Thyroid gland (tissue), 4 donors: Measurements from ENCODE around the gene RP2. TPM values are rescaled to one million over a fixed set of nuclear protein-coding genes. Genes with fewer than 3 reads are reported as not detected.

Experiments
- DNase-seq, 2 donors: peaks; one replicate each; pipeline ENCODE4 v3.0.0-alpha.2; 2019
- H3K27ac ChIP-seq, 3 donors: fragments of 200-600 bp; sonication (generic); 1 replicate in 2 of 3; 2 replicates in 1 of 3; pipeline ENCODE4 v1.5.1; 2016 to 2019; ENCODE audit warnings: mild to moderate bottlenecking in 1 of 3, moderate library complexity in 1 of 3
- H3K27me3 ChIP-seq: fragments of 200-600 bp; sonication (generic); one replicate; pipeline ENCODE4 v1.5.1; 2019
- H3K36me3 ChIP-seq, 2 donors: fragments of 200-600 bp; sonication (generic); one replicate each; pipeline ENCODE4 v1.5.1; 2016 to 2019
- H3K4me1 ChIP-seq, 2 donors: fragments of 200-600 bp; sonication (generic); one replicate each; pipeline ENCODE4 v1.5.1; 2017 to 2019
- H3K4me3 ChIP-seq, 3 donors: fragments of 200-600 bp; sonication (generic); replicated peaks in 1 of 3; 1 replicate in 2 of 3; 2 replicates in 1 of 3; pipeline ENCODE4 v1.5.1; 2016; ENCODE audit warnings: mild to moderate bottlenecking in 1 of 3
- H3K9me3 ChIP-seq: fragments of 200-600 bp; sonication (generic); one replicate; pipeline ENCODE4 v1.5.1; 2017
- POLR2A ChIP-seq, 2 donors: fragments of 450-650 bp; IDR thresholded peaks; one replicate each; pipeline ENCODE4 v1.6.1; 2017; ENCODE audit warnings: antibody characterized with exemption in 2 of 2, mild to moderate bottlenecking in 2 of 2, moderate library complexity in 1 of 2
- WGBS, 2 donors: methylation state at CpG; one replicate each; pipeline ENCODE4 v1.1.5; 2017; 5-methylcytosine and 5-hydroxymethylcytosine counted together
- intact Hi-C: fragments of 100-400 bp; cut with DNase I; formaldehyde crosslinking; loops from one replicate; pipeline ENCODE4 v1.15.1; 2023
- total RNA-seq, 4 donors: library from RNA; depleted of rRNA; stranded (reverse); fragments of >200 nt; gene quantifications; one replicate each; pipeline ENCODE4 v1.2.3, GENCODE V29; 2016
- TF ChIP-seq, protein P1 (sequence below), 6 experiments: fragments of 200-600 bp in 3 of 6; fragments of 450-650 bp in 3 of 6; sonication (generic) in 3 of 6; IDR thresholded peaks; one replicate each; pipeline ENCODE4 v1.5.1; 2016 to 2019; ENCODE audit warnings: antibody characterized with exemption in 6 of 6, mild to moderate bottlenecking in 2 of 6, inconsistent platforms in 1 of 6, moderate library complexity in 1 of 6

The RP2 gene
- total RNA-seq: 10 to 100 TPM in 2 of 4 donors, 1 to 10 TPM in 2; 7.5 to 12.9 (median 10.1) TPM

DNA sequence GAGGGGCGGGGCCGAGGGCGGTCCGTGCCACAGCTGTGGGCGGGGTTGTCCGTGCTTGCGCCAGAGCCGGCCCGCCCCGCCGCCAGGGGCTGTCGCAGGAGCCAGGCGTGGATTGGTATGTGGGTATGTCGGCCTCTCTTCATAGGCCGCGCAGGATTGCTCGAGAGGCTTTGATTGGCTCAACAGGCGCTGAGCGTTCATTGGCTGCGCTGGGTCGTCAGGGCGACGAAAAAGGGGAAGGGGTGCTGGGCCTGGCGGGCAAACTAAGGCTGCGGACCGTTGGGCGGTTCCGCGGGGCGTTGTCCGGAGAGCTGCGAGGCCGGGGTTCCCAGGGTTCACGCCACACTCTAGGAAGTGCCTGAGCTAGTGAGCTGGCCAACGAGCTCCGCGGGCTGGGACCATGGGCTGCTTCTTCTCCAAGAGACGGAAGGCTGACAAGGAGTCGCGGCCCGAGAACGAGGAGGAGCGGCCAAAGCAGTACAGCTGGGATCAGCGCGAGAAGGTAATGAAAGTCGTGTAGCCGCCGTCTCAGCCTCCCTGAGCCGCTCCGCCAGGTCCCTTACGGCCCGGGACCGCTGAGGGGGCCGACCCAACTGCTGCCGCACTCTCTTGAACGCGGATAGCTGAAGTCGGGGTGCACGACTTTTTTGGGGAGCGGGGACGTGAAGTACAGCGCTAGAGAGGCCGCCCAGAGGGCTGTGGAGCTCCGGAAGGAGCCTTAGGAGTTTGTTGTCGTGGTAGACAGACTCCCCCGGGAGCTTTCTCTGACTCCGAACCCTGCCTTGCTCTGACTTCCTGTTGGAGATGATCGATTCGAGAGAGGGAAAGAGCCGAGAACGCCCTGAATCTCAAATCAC lies at the start of gene RP2:
RP2 (plus strand) TSS at position 343 of the 857 bp plus-strand sequence; CDS start at position 401, 58 bp downstream.
- peak; percentile 91 to 92 for DNase-seq
- peak in 1 of 2 donors; percentile 88 for TF ChIP-seq POLR2A (IDR thresholded peaks at IDR 0.05)
- TF ChIP-seq, protein P1, sequence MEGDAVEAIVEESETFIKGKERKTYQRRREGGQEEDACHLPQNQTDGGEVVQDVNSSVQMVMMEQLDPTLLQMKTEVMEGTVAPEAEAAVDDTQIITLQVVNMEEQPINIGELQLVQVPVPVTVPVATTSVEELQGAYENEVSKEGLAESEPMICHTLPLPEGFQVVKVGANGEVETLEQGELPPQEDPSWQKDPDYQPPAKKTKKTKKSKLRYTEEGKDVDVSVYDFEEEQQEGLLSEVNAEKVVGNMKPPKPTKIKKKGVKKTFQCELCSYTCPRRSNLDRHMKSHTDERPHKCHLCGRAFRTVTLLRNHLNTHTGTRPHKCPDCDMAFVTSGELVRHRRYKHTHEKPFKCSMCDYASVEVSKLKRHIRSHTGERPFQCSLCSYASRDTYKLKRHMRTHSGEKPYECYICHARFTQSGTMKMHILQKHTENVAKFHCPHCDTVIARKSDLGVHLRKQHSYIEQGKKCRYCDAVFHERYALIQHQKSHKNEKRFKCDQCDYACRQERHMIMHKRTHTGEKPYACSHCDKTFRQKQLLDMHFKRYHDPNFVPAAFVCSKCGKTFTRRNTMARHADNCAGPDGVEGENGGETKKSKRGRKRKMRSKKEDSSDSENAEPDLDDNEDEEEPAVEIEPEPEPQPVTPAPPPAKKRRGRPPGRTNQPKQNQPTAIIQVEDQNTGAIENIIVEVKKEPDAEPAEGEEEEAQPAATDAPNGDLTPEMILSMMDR (IDR thresholded peaks at IDR 0.05): peak in 2 of 6 experiments; percentile 2 to 27
- Histone ChIP-seq H3K27ac (peak within 1 kb of the TSS; percentile 55 to 80 (median 75)), H3K9me3 (no peaks in the 10 kb centered on the region), H3K4me1 (peaks cover 0 to 2% of the 10 kb centered on the region in 2 donors), H3K36me3 (no peaks in the 10 kb centered on the region), H3K4me3 (peak within 1 kb of the TSS; percentile 33 to 55 (median 40)), H3K27me3 (no peaks in the 10 kb centered on the region)
- WGBS, 2 donors: 0% methylated on average over 4 to 7 of the region's 71 CpGs
- intact Hi-C loops: no loop called here

DNA sequence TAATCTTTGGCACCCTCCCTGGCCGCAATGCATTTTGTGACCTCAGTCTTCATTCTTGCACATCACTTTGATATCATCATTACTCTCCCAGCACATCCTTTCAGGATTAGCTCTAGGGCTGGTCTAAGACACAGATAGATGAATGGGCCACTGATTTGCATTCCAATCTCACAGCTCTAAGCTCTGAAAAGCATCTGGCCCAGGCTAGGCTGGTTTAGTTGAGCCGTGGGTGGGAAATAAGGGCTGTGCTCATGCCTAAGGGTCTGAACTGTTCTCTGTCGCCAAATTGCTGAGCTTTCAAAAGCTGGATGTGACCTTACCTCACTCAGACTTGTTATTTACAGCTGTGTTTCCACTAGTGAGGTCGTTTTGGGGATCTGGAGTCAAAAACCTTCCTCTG lies 47.9 kb upstream of the RP2 start:
- TF ChIP-seq, protein P1 (IDR thresholded peaks at IDR 0.05): no peak
- TF ChIP-seq POLR2A (IDR thresholded peaks at IDR 0.05): no peak
- WGBS, 2 donors: 64 to 67% methylated on average over 2 to 4 of the region's 4 CpGs

DNA sequence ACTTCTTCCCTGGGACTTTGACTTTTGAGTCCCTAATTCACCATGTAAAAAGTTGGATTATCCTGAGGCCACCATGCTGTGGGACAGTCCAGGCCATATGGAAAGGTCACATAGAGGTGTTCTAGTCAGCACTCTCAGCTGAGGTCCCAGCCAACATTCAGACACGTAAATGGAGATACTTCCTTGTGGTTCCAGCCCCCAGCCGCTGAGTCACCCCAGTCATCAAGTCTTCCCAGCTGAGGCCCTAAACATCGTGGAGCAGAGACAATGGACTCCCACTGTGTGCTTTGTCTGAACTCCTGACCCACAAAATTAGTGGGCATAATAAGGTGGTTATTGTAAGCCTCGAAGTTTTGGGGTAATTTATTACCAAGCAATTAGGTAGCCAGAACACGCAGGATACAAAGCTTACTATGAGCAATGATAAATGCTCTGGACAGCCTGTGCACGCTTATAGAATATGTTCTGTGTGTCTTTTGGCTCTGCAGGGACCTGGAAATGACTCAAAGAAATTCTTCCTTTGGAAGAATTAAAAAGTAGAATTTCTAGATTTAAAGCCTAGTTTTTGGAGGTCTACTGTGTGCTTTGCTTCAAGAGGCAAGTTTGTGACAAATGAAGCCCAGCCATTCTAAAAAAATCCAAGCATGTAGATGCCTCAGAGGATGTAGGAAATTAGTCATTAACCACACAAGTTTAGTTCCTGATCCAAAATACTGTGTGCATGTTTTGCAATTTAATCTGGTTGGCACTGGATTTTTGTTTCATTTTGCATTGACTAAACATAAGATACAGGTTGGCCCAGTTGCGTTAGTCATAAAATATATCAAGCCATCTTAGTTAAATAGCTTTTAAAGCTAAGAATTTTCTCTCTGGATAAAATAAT lies 44.7 kb upstream of the RP2 start:
- no peaks in the 10 kb centered on the region for H3K36me3 ChIP-seq
- no peaks in the 10 kb centered on the region for H3K27me3 ChIP-seq
- DNase-seq: no peak
- H3K27ac ChIP-seq: no peak overlapping the region
- no peaks in the 10 kb centered on the region for H3K9me3 ChIP-seq
- intact Hi-C loops: no loop called here
- no peak overlapping the region for H3K4me3 ChIP-seq
- H3K4me1 ChIP-seq: no peaks in the 10 kb centered on the region
- WGBS, 2 donors: 61 to 67% methylated on average over 6 to 7 of the region's 7 CpGs
- TF ChIP-seq, protein P1 (IDR thresholded peaks at IDR 0.05): no peak
- no peak for TF ChIP-seq POLR2A (IDR thresholded peaks at IDR 0.05)

More for the DNA sequence above, 47.9 kb upstream of the RP2 start:
- no peak for DNase-seq
- Histone ChIP-seq H3K4me1 (no peaks in the 10 kb centered on the region), H3K9me3 (no peaks in the 10 kb centered on the region), H3K4me3 (no peak overlapping the region), H3K27me3 (no peaks in the 10 kb centered on the region), H3K36me3 (no peaks in the 10 kb centered on the region), H3K27ac (no peak overlapping the region)
- intact Hi-C loops: no loop called here

DNA sequence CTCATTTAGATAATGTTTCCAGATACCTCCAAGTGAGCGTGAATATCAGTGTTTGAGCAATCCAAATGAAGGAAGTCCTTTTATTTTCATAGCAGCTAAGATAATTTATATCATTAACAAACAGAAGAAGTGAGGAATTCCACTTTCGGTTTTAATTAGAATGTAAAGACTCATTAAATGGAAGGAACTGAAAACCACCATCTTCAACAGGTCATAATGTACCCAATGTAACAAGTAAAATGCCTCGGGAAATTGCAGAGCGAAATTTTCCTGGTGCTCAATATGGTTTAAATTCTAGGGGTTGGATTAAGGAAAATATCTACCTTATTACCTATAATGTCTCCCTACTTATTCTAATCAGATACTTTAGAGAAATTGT lies 44.0 kb upstream of the RP2 start:
- H3K4me1 ChIP-seq: no peaks in the 10 kb centered on the region
- no peak for TF ChIP-seq POLR2A (IDR thresholded peaks at IDR 0.05)
- TF ChIP-seq, protein P1 (IDR thresholded peaks at IDR 0.05): no peak
- H3K4me3 ChIP-seq: no peak overlapping the region
- no peak overlapping the region for H3K27ac ChIP-seq
- WGBS, 2 donors: 77% methylated on average over 4 of the region's 4 CpGs
- intact Hi-C loops: no loop called here
- no peaks in the 10 kb centered on the region for H3K36me3 ChIP-seq
- DNase-seq: no peak
- H3K27me3 ChIP-seq: no peaks in the 10 kb centered on the region
- H3K9me3 ChIP-seq: no peaks in the 10 kb centered on the region
